ENCODE measurements around the gene NRSN2. TPM values are rescaled to one million over a fixed set of nuclear protein-coding genes. Genes with fewer than 3 reads are reported as not detected.

NRSN2 gene
- total RNA-seq, 4 donors from 2014 or later, result 3.7 to 13.8 (median 7.2) TPM

DNA sequence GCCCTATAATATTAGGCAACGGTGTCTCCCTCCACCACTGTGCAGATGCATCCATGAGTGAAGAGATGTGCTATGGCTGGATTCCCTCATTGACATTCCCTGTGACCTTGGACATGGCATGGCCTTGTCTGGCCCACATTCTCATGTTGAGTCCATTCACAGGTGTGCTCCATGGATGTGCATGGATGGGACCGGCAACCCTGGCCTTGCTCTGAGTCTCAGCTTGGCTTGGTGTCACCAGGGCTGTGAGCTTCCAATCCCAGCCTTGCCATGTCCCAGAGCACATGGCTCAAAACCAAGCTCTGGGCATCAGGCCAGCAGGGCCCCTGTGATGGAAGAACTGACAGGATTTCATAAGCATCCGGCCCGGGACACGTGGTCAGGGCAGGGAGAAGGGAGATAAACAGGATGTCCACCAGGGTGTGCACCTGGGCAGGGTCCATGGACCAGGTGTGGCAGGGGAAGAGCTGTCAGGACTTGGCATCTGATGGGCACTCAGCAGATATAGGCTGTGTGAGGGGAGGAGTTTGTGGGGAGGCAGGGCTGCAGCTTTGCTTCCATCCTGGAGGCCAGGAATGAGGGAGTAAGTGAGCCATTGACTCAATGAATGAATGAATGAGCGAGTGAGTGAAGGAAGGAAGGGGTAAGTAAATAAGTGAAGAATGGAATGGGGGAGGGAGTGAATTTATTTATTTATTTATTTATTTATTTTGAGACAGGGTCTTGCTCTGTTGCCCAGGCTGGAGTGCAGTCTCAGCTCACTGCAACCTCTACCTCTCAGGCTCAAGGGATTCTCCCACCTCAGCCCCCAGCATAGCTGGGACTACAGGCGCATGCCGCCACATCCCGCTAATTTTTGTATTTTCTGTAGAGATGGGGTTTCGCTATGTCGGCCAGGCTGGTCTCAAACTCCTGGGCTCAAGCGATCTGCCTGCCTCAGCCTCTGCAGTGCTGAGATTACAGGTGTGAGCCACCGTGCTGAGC is 15.7 kb downstream of the NRSN2 start:
- Histone ChIP-seq H3K4me3 (no peak overlapping the region), H3K4me1 (peaks cover 0 to 76% (median 17%) of the 10 kb centered on the region in 3 donors), H3K27me3 (no peaks in the 10 kb centered on the region), H3K36me3 (no peaks in the 10 kb centered on the region), H3K9me3 (no peaks in the 10 kb centered on the region), H3K27ac (no peak overlapping the region)
- WGBS, 2 donors, result 54 to 60% methylated on average over 10 to 12 of the region's 13 CpGs
- peak; percentile 16 for DNase-seq
- intact Hi-C loops (cut with DNase I), result no loop called here
- no peak for TF ChIP-seq POLR2A (IDR thresholded peaks at IDR 0.05)
- TF ChIP-seq, protein P1, sequence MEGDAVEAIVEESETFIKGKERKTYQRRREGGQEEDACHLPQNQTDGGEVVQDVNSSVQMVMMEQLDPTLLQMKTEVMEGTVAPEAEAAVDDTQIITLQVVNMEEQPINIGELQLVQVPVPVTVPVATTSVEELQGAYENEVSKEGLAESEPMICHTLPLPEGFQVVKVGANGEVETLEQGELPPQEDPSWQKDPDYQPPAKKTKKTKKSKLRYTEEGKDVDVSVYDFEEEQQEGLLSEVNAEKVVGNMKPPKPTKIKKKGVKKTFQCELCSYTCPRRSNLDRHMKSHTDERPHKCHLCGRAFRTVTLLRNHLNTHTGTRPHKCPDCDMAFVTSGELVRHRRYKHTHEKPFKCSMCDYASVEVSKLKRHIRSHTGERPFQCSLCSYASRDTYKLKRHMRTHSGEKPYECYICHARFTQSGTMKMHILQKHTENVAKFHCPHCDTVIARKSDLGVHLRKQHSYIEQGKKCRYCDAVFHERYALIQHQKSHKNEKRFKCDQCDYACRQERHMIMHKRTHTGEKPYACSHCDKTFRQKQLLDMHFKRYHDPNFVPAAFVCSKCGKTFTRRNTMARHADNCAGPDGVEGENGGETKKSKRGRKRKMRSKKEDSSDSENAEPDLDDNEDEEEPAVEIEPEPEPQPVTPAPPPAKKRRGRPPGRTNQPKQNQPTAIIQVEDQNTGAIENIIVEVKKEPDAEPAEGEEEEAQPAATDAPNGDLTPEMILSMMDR (IDR thresholded peaks at IDR 0.05), result peak in 5 of 6 experiments; percentile 16 to 72 (median 50)

DNA sequence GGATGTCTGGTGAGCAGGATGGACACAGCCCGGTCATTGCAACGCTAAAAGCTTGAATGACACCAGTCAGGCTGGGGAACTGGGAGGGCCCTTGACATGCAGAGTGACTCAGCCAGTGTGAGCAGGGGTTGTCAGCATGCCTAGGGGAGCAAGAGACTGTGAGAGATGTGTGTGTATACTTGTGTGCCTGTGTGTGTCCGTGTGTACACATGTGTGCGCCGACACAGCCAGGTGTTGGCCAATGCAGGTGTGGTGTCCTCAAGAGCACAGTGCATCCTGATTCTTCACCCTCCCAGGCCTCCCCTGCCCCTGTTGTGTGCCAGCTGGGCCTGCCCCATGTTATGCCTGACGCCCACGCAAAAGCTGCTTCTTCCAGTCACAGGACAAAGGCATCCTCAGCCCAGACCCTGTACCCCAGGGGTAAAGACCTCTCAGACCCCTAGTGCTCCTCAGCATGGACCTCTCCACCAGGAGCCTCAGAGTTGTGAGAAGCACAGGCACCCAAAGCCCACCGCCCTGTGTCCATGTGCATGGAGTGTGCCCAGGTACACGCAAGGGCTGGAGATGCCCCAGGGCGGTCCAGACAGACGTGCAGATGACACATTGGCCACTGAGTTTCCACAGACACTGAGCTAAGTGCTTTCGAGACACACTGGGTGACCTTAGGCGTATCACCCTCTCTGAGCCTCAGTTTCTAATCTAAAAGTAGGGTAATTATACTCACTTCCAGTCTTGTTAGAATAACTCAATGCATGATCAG is 16.6 kb downstream of the NRSN2 start:
- no peak for DNase-seq
- no peaks in the 10 kb centered on the region for H3K27me3 ChIP-seq
- no peaks in the 10 kb centered on the region for H3K9me3 ChIP-seq
- no peak overlapping the region for H3K4me3 ChIP-seq
- H3K36me3 ChIP-seq, result no peaks in the 10 kb centered on the region
- no peak overlapping the region for H3K27ac ChIP-seq
- intact Hi-C loops (cut with DNase I), result no loop called here
- 67 to 70% methylated on average over 6 to 7 of the region's 13 CpGs for WGBS, 2 donors
- TF ChIP-seq POLR2A (IDR thresholded peaks at IDR 0.05), result no peak
- TF ChIP-seq, protein P1 (IDR thresholded peaks at IDR 0.05), result no peak
- peaks cover 0 to 76% (median 17%) of the 10 kb centered on the region in 3 donors for H3K4me1 ChIP-seq

DNA sequence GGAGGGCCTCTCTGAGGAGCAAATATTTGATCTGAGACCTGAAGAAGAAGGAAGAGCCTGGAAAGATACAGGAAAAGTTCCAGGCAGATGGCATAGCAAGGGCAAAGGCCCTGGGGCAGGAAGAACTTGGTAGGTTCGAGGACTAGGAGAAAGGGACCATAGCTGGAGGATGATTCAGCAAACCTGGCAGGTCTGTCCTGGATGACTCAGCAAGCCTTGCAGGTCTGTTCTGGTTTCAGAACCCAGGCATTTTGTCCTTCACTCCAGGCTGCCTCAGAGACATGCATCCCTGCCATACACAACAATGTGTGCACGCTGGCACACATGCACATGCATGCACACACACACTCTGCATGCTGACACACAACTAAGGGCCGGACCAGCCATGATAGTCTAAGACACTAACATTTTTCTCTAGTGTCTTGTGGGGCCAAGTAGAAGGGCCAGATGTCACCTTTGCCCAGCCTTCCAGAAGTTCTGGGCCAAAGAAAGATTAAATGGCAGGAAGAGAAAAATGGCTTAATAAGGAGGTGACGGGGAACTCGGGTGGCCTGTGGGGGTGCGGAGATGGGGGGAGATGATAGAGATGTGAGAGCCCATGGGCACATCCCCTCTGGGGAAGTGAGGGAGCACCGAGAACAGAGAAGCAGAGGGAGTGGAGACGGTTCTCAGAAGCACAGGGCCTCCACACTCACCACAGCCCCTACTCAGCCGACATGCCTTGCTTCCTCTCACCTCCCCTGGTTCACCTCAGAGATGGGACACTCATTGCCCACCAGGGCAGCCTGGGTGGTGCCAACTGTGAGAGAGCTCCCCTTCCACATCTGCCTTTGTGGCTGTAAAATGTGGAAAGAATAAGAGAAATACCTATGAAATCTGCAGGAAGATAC is 18.2 kb downstream of the NRSN2 start:
- Histone ChIP-seq H3K4me3 (no peak overlapping the region), H3K4me1 (peaks cover 0 to 74% (median 17%) of the 10 kb centered on the region in 3 donors), H3K27me3 (no peaks in the 10 kb centered on the region), H3K9me3 (no peaks in the 10 kb centered on the region), H3K36me3 (no peaks in the 10 kb centered on the region), H3K27ac (peak overlapping the region; percentile 40 to 68 (median 50))
- 24 to 56% methylated on average over 7 to 9 of the region's 9 CpGs for WGBS, 2 donors
- no peak for DNase-seq
- no peak for TF ChIP-seq POLR2A (IDR thresholded peaks at IDR 0.05)
- intact Hi-C loops (cut with DNase I), result no loop called here

DNA sequence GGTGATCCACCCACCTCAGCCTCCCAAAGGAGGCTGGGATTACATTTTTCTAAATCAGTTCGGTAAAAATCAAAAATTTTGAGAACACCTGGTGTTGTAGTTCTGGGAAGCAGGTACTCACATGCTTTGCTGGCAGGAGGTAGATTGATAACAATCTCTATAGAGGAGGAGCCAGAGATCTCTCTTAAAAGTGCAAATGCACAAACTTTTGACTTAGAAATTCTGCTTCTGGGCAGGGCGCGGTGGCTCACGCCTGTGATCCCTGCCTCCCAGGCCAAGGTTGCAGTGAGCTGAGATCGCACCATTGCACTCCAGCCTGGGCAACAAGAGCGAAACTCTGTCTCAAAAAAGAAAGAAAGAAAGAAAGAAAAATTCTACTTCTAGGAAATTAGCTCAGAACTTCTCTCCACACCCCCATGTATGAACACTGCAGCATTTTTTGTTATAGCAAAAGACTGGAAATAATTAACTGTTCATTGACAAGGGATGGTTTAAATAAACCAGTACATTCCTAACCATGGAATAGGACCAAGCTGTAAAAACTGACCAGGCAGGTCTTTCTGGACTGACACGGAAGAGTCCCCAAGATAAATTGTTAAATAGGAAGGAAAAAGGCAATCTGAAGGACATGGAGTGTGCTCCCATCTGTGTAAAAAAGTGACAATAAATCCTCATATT is 19.3 kb downstream of the NRSN2 start:
- TF ChIP-seq, protein P1 (IDR thresholded peaks at IDR 0.05), result no peak
- TF ChIP-seq POLR2A (IDR thresholded peaks at IDR 0.05), result no peak
- Histone ChIP-seq H3K36me3 (no peaks in the 10 kb centered on the region), H3K4me3 (no peak overlapping the region), H3K4me1 (peaks cover 0 to 67% (median 17%) of the 10 kb centered on the region in 3 donors), H3K9me3 (no peaks in the 10 kb centered on the region), H3K27me3 (no peaks in the 10 kb centered on the region), H3K27ac (peak overlapping the region in 3 of 4 donors; percentile 23 to 68 (median 49))
- WGBS, 2 donors, result 27 to 53% methylated on average over 5 of the region's 7 CpGs
- intact Hi-C loops (cut with DNase I), result no loop called here
- DNase-seq, result no peak
